ENCODE data around the gene SELENBP1.

DNA sequence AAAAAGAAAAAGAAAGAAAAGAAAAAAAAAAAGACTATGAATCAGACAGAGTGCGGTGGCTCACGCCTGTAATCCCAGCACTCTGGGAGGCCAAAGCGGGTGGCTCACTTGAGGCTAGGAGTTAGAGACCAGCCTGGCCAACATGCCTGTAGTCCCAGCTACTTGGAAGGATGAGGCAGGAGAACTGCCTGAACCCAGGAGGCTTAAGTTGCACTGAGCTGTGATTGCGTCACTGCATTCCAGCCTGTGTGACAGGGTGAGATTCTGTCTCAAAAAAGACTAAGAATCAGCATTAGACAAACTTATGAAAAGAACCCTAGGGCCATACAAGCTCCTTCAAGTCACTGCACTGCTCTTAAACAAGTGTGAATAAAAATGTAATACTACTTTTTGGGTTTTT, 43.7 kb upstream of the SELENBP1 start:
- TF ChIP-seq, protein P1, sequence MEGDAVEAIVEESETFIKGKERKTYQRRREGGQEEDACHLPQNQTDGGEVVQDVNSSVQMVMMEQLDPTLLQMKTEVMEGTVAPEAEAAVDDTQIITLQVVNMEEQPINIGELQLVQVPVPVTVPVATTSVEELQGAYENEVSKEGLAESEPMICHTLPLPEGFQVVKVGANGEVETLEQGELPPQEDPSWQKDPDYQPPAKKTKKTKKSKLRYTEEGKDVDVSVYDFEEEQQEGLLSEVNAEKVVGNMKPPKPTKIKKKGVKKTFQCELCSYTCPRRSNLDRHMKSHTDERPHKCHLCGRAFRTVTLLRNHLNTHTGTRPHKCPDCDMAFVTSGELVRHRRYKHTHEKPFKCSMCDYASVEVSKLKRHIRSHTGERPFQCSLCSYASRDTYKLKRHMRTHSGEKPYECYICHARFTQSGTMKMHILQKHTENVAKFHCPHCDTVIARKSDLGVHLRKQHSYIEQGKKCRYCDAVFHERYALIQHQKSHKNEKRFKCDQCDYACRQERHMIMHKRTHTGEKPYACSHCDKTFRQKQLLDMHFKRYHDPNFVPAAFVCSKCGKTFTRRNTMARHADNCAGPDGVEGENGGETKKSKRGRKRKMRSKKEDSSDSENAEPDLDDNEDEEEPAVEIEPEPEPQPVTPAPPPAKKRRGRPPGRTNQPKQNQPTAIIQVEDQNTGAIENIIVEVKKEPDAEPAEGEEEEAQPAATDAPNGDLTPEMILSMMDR (IDR thresholded peaks at IDR 0.05) = no peak
- TF ChIP-seq POLR2A (IDR thresholded peaks at IDR 0.05) = no peak

Data from Peyer's patch (tissue), 4 donors.